Mucosa of stomach (tissue), 1 donor: ENCODE measurements around the gene OR52W1.

Experiments used
- H3K27me3 ChIP-seq: one replicate; pipeline ENCODE4 v1.7.0; 2013; ENCODE audit warnings: mild to moderate bottlenecking, low read length; ENCODE audit not compliant: control insufficient read depth, insufficient read depth
- H3K36me3 ChIP-seq: one replicate; pipeline ENCODE4 v1.7.0; 2013; ENCODE audit warnings: low read length; ENCODE audit not compliant: control insufficient read depth, insufficient read depth
- H3K4me1 ChIP-seq: one replicate; pipeline ENCODE4 v1.7.0; 2013; ENCODE audit warnings: mild to moderate bottlenecking, low read length; ENCODE audit not compliant: control insufficient read depth, insufficient read depth
- H3K4me3 ChIP-seq: one replicate; pipeline ENCODE4 v1.7.0; 2013; ENCODE audit warnings: low read length
- H3K9ac ChIP-seq: one replicate; pipeline ENCODE4 v1.7.0; 2013; ENCODE audit warnings: mild to moderate bottlenecking, low read length, moderate library complexity
- H3K9me3 ChIP-seq: one replicate; pipeline ENCODE4 v1.7.0; 2013; ENCODE audit warnings: mild to moderate bottlenecking, low read length, moderate library complexity; ENCODE audit not compliant: control insufficient read depth
- donor health status: Pancreatic carcinoma.

The OR52W1 gene

GRCh38 chr11:6201481-6201880, 2.5 kb downstream of the OR52W1 start:
- Histone ChIP-seq H3K4me1 (no peaks in the 10 kb centered on the region), H3K36me3 (no peaks in the 10 kb centered on the region)

GRCh38 chr11:6202041-6202440, 3.0 kb downstream of the OR52W1 start:
- Histone ChIP-seq H3K36me3 (no peaks in the 10 kb centered on the region), H3K9me3 (no peaks in the 10 kb centered on the region), H3K27me3 (no peaks in the 10 kb centered on the region), H3K4me3 (no peak overlapping the region), H3K9ac (no peak overlapping the region), H3K4me1 (no peaks in the 10 kb centered on the region)

More at GRCh38 chr11:6201481-6201880, 2.5 kb downstream of the OR52W1 start:
- Histone ChIP-seq H3K9ac (no peak overlapping the region), H3K9me3 (no peaks in the 10 kb centered on the region), H3K4me3 (no peak overlapping the region), H3K27me3 (no peaks in the 10 kb centered on the region)

DNA sequence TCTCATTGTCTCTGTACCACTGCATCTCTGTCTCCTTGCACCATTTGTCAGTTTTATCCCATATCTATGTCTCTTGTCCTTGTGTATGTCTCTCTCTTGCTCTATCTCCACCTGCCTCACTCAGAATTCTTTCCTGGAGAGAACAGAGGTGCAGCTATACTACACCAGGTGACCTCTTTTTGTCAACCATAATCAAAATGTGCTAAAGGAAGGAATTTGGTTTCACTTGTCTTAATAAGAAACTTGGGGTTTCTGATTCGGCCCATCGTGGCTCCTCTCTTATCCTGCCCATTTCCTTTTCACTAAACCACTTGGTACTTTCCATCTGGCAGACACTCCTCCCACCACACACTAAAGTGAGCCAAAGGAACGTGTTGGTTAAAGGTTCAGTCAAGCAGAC, 4.3 kb downstream of the OR52W1 start:
- Histone ChIP-seq H3K9ac (no peak overlapping the region), H3K4me3 (no peak overlapping the region), H3K27me3 (no peaks in the 10 kb centered on the region), H3K9me3 (no peaks in the 10 kb centered on the region), H3K4me1 (no peaks in the 10 kb centered on the region), H3K36me3 (no peaks in the 10 kb centered on the region)

DNA sequence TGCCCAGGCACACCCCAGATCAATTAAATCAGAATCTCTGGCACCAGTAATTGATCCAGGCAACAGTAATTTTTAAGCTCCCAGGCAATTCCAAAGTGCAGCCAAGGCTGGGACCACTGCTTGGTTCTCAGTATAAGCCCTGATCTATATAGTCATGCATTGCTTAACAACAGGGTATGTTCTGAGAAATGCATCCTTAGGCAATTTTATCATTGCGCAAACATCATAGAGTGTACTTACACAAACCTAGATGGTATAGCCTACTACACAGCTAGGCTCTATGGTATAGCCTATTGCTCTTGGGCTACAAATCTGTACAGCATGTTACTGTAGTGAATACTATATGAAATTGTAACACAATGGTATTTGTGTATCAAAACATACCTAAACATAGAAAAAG, 5.7 kb downstream of the OR52W1 start:
- Histone ChIP-seq H3K4me3 (no peak overlapping the region), H3K36me3 (no peaks in the 10 kb centered on the region), H3K27me3 (no peaks in the 10 kb centered on the region), H3K9ac (no peak overlapping the region), H3K4me1 (no peaks in the 10 kb centered on the region), H3K9me3 (no peaks in the 10 kb centered on the region)

DNA sequence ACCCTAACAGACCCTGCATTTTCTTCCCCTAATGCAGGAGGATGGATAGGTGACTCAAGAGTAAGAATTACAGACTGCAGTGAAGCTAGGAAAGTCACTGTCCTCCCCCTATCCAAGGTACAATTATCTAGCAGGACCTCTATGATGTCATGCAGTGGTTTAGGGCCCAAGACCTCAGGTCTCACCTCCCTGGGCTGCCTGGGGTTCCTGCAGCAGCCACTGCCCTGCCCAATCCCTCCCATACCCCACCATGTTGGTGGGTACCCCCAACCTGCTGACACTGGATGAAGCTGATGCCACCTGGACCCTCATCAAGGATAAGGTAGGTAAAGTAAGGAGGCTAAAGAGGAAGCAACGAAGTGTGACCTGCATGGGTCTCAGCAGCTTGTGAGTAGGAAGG, 6.3 kb downstream of the OR52W1 start, which contains the start of gene C11orf42:
TSS of gene C11orf42 (plus strand) at position 192 of the 400 bp plus-strand sequence. CDS start at position 251, 59 bp downstream.
- Histone ChIP-seq H3K27me3 (no peaks in the 10 kb centered on the region), H3K9ac (no peak within 1 kb of the TSS), H3K4me3 (no peak within 1 kb of the TSS), H3K9me3 (no peaks in the 10 kb centered on the region), H3K4me1 (no peaks in the 10 kb centered on the region), H3K36me3 (no peaks in the 10 kb centered on the region)

- Histone ChIP-seq H3K36me3 (no peaks in the 10 kb centered on the region), H3K9ac (no peak overlapping the region), H3K4me1 (no peaks in the 10 kb centered on the region), H3K4me3 (no peak overlapping the region), H3K9me3 (no peaks in the 10 kb centered on the region), H3K27me3 (no peaks in the 10 kb centered on the region)
Measured at GRCh38 chr11:6206456-6207180, 7.6 kb downstream of the OR52W1 start.

DNA sequence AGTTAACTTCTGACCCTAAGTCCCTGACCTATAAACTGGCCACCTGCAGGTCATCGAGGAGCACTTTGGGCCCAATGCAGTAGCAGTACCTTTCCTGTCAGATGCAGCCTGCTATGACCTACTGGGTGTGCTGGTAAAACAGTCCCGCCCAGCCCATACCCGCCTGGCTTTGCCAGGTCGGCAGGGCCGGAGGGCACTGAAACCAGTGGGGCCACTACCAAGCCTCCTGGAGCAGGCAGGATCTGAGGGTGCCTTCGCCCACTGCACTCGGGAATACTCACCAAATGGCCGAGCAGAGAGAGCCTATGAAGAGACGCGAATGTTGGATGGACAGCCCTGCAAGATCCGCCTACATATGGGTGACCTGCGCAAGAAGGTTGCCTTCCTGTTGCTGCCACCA, 10.8 kb downstream of the OR52W1 start:
- Histone ChIP-seq H3K4me1 (no peaks in the 10 kb centered on the region), H3K27me3 (no peaks in the 10 kb centered on the region), H3K4me3 (no peak overlapping the region), H3K9ac (no peak overlapping the region), H3K9me3 (no peaks in the 10 kb centered on the region), H3K36me3 (peaks cover 12% of the 10 kb centered on the region)

DNA sequence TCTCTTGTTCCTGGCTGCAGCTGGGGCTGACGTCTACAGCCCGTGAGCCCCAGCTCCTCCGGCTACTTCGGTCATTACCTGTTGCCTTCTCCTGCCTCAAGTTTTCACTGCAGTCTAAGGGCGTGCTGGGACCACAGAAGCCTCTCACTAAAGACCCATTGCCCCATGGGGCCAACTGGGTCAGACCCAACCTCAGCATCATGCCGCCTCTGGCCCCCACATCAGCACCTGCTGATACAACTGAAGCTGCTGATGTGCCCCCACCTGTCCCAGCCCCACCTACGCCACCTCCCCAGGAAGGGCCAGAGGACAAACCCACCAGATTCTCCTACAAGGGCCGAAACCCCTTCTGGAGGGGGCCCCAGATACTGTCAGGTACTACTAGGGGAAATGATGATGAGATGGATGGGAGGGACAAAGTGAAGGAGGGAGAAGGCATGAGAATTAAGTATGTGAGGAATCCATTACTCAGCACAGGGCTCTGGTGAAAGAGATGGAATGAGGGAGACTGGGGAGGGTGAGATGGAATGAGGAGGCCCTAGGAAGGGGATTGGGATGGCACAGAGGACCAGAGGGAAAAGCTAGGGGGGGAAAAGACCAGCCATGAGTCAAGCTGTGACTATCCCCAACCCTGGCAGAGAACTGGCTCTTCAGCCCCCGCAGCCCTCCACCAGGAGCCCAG, 11.4 kb downstream of the OR52W1 start:
- Histone ChIP-seq H3K4me3 (no peak overlapping the region), H3K9ac (no peak overlapping the region), H3K4me1 (no peaks in the 10 kb centered on the region), H3K36me3 (peaks cover 12% of the 10 kb centered on the region), H3K9me3 (no peaks in the 10 kb centered on the region), H3K27me3 (no peaks in the 10 kb centered on the region)

DNA sequence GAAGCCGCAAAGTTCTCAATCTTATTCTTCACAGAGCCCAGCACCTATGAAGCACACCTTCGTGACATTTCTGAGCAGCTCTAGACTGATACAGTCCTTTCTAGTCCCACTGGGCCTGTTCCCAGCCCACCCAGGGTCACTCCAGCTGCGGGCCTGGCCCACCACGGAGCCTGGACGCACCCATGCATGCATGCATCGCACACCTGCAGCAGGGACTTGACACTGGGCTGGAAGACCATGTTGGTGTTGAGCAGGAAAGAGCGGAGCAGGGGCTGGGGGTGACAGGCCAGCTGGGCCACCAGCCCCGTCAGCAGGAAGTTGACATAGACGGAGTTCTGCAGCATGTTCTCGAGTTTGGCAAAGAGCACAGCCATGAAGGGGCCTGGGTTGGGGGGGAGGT, 15.5 kb downstream of the OR52W1 start:
- Histone ChIP-seq H3K4me3 (no peak overlapping the region), H3K9me3 (no peaks in the 10 kb centered on the region)

GRCh38 chr11:6216501-6216900, 17.5 kb downstream of the OR52W1 start:
- Histone ChIP-seq H3K4me1 (peaks cover 11% of the 10 kb centered on the region), H3K9me3 (no peaks in the 10 kb centered on the region), H3K36me3 (peaks cover 22% of the 10 kb centered on the region), H3K9ac (no peak overlapping the region), H3K4me3 (no peak overlapping the region), H3K27me3 (no peaks in the 10 kb centered on the region)

More for the DNA sequence above, 15.5 kb downstream of the OR52W1 start:
- peaks cover 6% of the 10 kb centered on the region for H3K4me1 ChIP-seq
- no peak overlapping the region for H3K9ac ChIP-seq
- peaks cover 22% of the 10 kb centered on the region for H3K36me3 ChIP-seq
- no peaks in the 10 kb centered on the region for H3K27me3 ChIP-seq

- Histone ChIP-seq H3K27me3 (no peaks in the 10 kb centered on the region), H3K4me3 (no peak overlapping the region), H3K4me1 (peaks cover 11% of the 10 kb centered on the region), H3K36me3 (peaks cover 22% of the 10 kb centered on the region), H3K9ac (no peak overlapping the region), H3K9me3 (no peaks in the 10 kb centered on the region)
Measured at GRCh38 chr11:6217722-6218121, 18.7 kb downstream of the OR52W1 start.

DNA sequence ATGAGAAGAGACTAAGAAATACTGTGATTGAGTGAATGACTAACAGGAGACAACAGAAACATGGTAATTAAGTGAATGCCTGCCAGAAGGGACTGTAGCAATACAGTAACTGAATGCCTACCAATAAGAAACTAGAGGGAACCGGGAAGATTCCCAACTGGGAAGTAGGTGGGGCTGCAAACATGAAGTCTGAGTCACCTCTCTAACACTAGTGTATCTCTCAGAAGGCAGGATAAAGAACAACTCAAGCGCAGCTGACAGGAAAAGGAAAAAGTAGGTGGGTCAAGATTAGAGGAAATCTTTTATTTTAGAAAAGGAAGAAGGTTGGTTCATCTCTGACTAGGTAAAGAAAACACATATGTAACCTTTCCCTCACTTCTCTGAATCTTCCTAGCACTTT, 20.3 kb downstream of the OR52W1 start:
- Histone ChIP-seq H3K4me3 (no peak overlapping the region), H3K27me3 (no peaks in the 10 kb centered on the region), H3K36me3 (peaks cover 13% of the 10 kb centered on the region), H3K4me1 (peaks cover 11% of the 10 kb centered on the region), H3K9me3 (no peaks in the 10 kb centered on the region), H3K9ac (no peak overlapping the region)
